ENCODE measurements around the gene KIF21B.
"Not testable (repeated sequence)": the region's sequence is repeated elsewhere in the genome, so short reads cannot be mapped to it uniquely, and the experiment has no call there.

KIF21B gene

GRCh38 chr1:200938955-200939354 is 84.6 kb downstream of the KIF21B start:
- DNase-seq (ENCODE audit: low spot score) = no peak

- not testable (repeated sequence) for DNase-seq (ENCODE audit: low spot score)
Observed at GRCh38 chr1:200935286-200935962, 88.1 kb downstream of the KIF21B start.

- no peak for DNase-seq (ENCODE audit: low spot score)
Observed at GRCh38 chr1:200934676-200935245, 88.8 kb downstream of the KIF21B start.

GRCh38 chr1:200931776-200932175 is 91.7 kb downstream of the KIF21B start:
- no peak for DNase-seq (ENCODE audit: low spot score)

GRCh38 chr1:200930285-200930684 is 93.2 kb downstream of the KIF21B start:
- not testable (repeated sequence) for DNase-seq (ENCODE audit: low spot score)

GRCh38 chr1:200929530-200930278 is 93.8 kb downstream of the KIF21B start:
- no peak for DNase-seq (ENCODE audit: low spot score)

- no peak for DNase-seq (ENCODE audit: low spot score)
Observed at GRCh38 chr1:200925831-200926230, 97.7 kb downstream of the KIF21B start.

GRCh38 chr1:200923601-200924000 is 99.9 kb downstream of the KIF21B start:
- no peak for DNase-seq (ENCODE audit: low spot score)

GRCh38 chr1:200922406-200922805 is 101.1 kb downstream of the KIF21B start:
- DNase-seq (ENCODE audit: low spot score) = no peak

GRCh38 chr1:200921571-200922110 is 101.9 kb downstream of the KIF21B start:
- DNase-seq (ENCODE audit: low spot score) = no peak

Measured in germinal center (tissue), 1 donor.